Naive thymus-derived CD4-positive, alpha-beta T cell (primary cell): ENCODE results near the gene OSGIN1. TPM values are rescaled to one million over a fixed set of nuclear protein-coding genes. Genes with fewer than 3 reads are reported as not detected.
A peak's percentile ranks its signal among the peaks of the same experiment; 100 is the strongest.

ENCODE experiments used
- ATAC-seq: fragments of 150-1000 bp; cut with Tn5 transposase; 2 replicates; pipeline ENCODE4 v1.10.0; 2021; ENCODE audit warnings: mild to moderate bottlenecking, moderate library complexity
- CTCF ChIA-PET: fragments of 350-600 bp; sonication (Branson Sonifier 250); formaldehyde crosslinking; loops from one replicate; lab custom pipeline; 2021; ENCODE audit warnings: antibody characterized with exemption; lab: Charles Lee
- POLR2A ChIA-PET: fragments of 350-600 bp; sonication (Branson Sonifier 250); formaldehyde crosslinking; loops from one replicate; lab custom pipeline; 2021; ENCODE audit warnings: antibody characterized with exemption, inconsistent platforms; lab: Charles Lee
- DNase-seq, 9 donors: peaks; one replicate each; pipeline versions ENCODE4 v3.0.0 to v3.0.0-alpha.2; 2020 to 2022; ENCODE audit warnings: mixed read lengths in 1 of 9
- H3K27ac ChIP-seq: one replicate; pipeline ENCODE4 v1.7.0; 2013; ENCODE audit warnings: mild to moderate bottlenecking, low read depth, low read length, moderate library complexity
- H3K27me3 ChIP-seq, 2 donors: one replicate each; pipeline ENCODE4 v1.7.0; 2013; ENCODE audit warnings: low read length in 2 of 2, mild to moderate bottlenecking in 2 of 2, moderate library complexity in 2 of 2; ENCODE audit not compliant: control insufficient read depth in 2 of 2, insufficient read depth in 2 of 2
- H3K36me3 ChIP-seq, 3 experiments: 1 replicate in 2 of 3; 2 replicates in 1 of 3; pipeline ENCODE4 v1.7.0; 2013; ENCODE audit warnings: low read length in 3 of 3, mild to moderate bottlenecking in 3 of 3, moderate library complexity in 1 of 3; ENCODE audit not compliant: insufficient read depth in 3 of 3, control insufficient read depth in 2 of 3
- H3K4me1 ChIP-seq, 2 donors: one replicate each; pipeline ENCODE4 v1.7.0; 2013; ENCODE audit warnings: low read length in 2 of 2, mild to moderate bottlenecking in 2 of 2, moderate library complexity in 1 of 2; ENCODE audit not compliant: control insufficient read depth in 2 of 2, insufficient read depth in 2 of 2
- H3K4me3 ChIP-seq: 2 replicates; pipeline ENCODE4 v1.7.0; 2013; ENCODE audit warnings: mild to moderate bottlenecking, low read length
- H3K9me3 ChIP-seq, 3 experiments: 1 replicate in 2 of 3; 2 replicates in 1 of 3; pipeline ENCODE4 v1.7.0; 2013; ENCODE audit warnings: low read length in 3 of 3; ENCODE audit not compliant: control insufficient read depth in 2 of 3
- H3K27ac Mint-ChIP-seq, 9 donors: one replicate each; pipeline ENCODE4 v1.8.0; 2020 to 2022; ENCODE audit warnings: mixed read lengths in 9 of 9, mild to moderate bottlenecking in 8 of 9, moderate library complexity in 5 of 9, inconsistent platforms in 2 of 9
- H3K27me3 Mint-ChIP-seq, 5 donors: one replicate each; pipeline ENCODE4 v1.8.0; 2021 to 2022; ENCODE audit warnings: mixed read lengths in 5 of 5, mild to moderate bottlenecking in 1 of 5
- H3K36me3 Mint-ChIP-seq, 5 donors: one replicate each; pipeline ENCODE4 v1.8.0; 2020 to 2022; ENCODE audit warnings: mixed read lengths in 5 of 5, mild to moderate bottlenecking in 3 of 5, inconsistent platforms in 1 of 5
- H3K4me1 Mint-ChIP-seq, 7 donors: one replicate each; pipeline ENCODE4 v1.8.0; 2020 to 2022; ENCODE audit warnings: mixed read lengths in 7 of 7, mild to moderate bottlenecking in 3 of 7, inconsistent platforms in 1 of 7
- H3K4me3 Mint-ChIP-seq, 10 donors: one replicate each; pipeline ENCODE4 v1.8.0; 2020 to 2022; ENCODE audit warnings: mild to moderate bottlenecking in 10 of 10, mixed read lengths in 10 of 10, moderate library complexity in 6 of 10, inconsistent platforms in 2 of 10
- H3K9me3 Mint-ChIP-seq, 11 donors: one replicate each; pipeline ENCODE4 v1.8.0; 2020 to 2022; ENCODE audit warnings: mixed read lengths in 11 of 11, mild to moderate bottlenecking in 4 of 11, inconsistent platforms in 1 of 11, moderate library complexity in 1 of 11
- intact Hi-C, 2 donors: fragments of 100-400 bp; cut with micrococcal nuclease; formaldehyde crosslinking; loops; one replicate each; pipeline ENCODE4 v1.15.1; 2023
- polyA plus RNA-seq, 2 donors: library from polyadenylated mRNA; unstranded; fragments of 300-500 nt; fragmentation: Illumina TruSeq; gene quantifications; one replicate each; pipeline ENCODE4 v1.2.3, GENCODE V29; 2021
- total RNA-seq, 6 experiments: library from RNA in 5 of 6; stranded (reverse) in 5 of 6; gene quantifications; 1 replicate in 5 of 6; 2 replicates in 1 of 6; pipeline ENCODE4 v1.2.3 and lab custom pipeline; 2021 to 2026

Gene OSGIN1
- total and polyA plus RNA-seq, 7 experiments from 2014 or later: 0.34 to 8.4 (median 1.1) TPM; not detected in 1

DNA sequence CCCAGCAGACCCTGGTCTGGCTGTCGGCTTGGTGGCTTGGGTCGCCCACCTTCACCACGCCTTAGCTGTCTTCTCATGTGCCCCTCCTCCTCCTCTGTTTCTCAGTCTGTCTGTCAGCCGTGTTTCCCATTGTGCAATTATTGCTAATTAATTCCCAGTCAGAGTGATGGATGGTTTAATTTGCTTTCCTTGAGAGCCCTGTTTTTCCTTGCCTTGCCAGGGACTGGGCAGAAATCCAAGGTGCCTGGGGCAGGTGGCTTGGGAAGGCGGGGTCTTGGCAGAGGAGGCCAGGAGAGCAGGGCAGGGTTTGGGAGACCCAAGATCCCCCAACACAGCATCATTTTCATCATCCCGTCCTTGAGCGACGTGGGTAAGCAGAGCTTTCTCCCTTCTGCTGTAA, 36.3 kb downstream of the OSGIN1 start:
- H3K27me3 Mint-ChIP-seq: peaks cover 17 to 60% (median 46%) of the 10 kb centered on the region in 5 donors
- H3K27me3 ChIP-seq: no peaks in the 10 kb centered on the region

GRCh38 chr16:83990492-83990891, 37.5 kb downstream of the OSGIN1 start:
- peaks cover 0 to 2% (median 0%) of the 10 kb centered on the region in 7 donors for H3K4me1 Mint-ChIP-seq
- peaks cover 0 to 6% (median 0%) of the 10 kb centered on the region in 11 donors for H3K9me3 Mint-ChIP-seq
- Histone ChIP-seq H3K9me3 (no peaks in the 10 kb centered on the region), H3K27ac (no peak overlapping the region), H3K4me3 (no peak overlapping the region), H3K27me3 (no peaks in the 10 kb centered on the region), H3K36me3 (no peaks in the 10 kb centered on the region), H3K4me1 (no peaks in the 10 kb centered on the region)
- H3K36me3 Mint-ChIP-seq: no peaks in the 10 kb centered on the region
- ChIA-PET POLR2A (no interaction called here), CTCF (no interaction called here)
- H3K4me3 Mint-ChIP-seq: no peak overlapping the region
- peaks cover 19 to 71% (median 55%) of the 10 kb centered on the region in 5 donors for H3K27me3 Mint-ChIP-seq
- ATAC-seq: no peak
- H3K27ac Mint-ChIP-seq: no peak overlapping the region
- intact Hi-C loops: no loop called here
- no peak for DNase-seq

More for the DNA sequence above, 36.3 kb downstream of the OSGIN1 start:
- POLR2A ChIA-PET: no interaction called here
- no peak overlapping the region for H3K4me3 Mint-ChIP-seq
- Histone ChIP-seq H3K9me3 (no peaks in the 10 kb centered on the region), H3K27ac (no peak overlapping the region), H3K36me3 (no peaks in the 10 kb centered on the region), H3K4me1 (no peaks in the 10 kb centered on the region), H3K4me3 (no peak overlapping the region)
- no peaks in the 10 kb centered on the region for H3K36me3 Mint-ChIP-seq
- CTCF ChIA-PET: no interaction called here
- no peak overlapping the region for H3K27ac Mint-ChIP-seq
- H3K4me1 Mint-ChIP-seq: peaks cover 0 to 1% (median 0%) of the 10 kb centered on the region in 7 donors
- peaks cover 0 to 6% (median 0%) of the 10 kb centered on the region in 11 donors for H3K9me3 Mint-ChIP-seq
- ATAC-seq: no peak
- intact Hi-C loops: no loop called here
- no peak for DNase-seq

GRCh38 chr16:83992624-83993023, 39.6 kb downstream of the OSGIN1 start:
- Histone ChIP-seq H3K27me3 (no peaks in the 10 kb centered on the region), H3K9me3 (no peaks in the 10 kb centered on the region), H3K27ac (no peak overlapping the region), H3K36me3 (no peaks in the 10 kb centered on the region), H3K4me1 (no peaks in the 10 kb centered on the region), H3K4me3 (no peak overlapping the region)
- intact Hi-C loops: no loop called here
- Mint-ChIP-seq H3K4me3 (no peak overlapping the region), H3K27me3 (peaks cover 20 to 75% (median 59%) of the 10 kb centered on the region in 5 donors), H3K36me3 (no peaks in the 10 kb centered on the region), H3K4me1 (peaks cover 0 to 4% (median 0%) of the 10 kb centered on the region in 7 donors), H3K9me3 (peaks cover 0 to 6% (median 0%) of the 10 kb centered on the region in 11 donors), H3K27ac (no peak overlapping the region)
- ChIA-PET POLR2A (no interaction called here), CTCF (no interaction called here)
- DNase-seq: no peak
- ATAC-seq: no peak

GRCh38 chr16:83994087-83994486, 41.0 kb downstream of the OSGIN1 start:
- Histone ChIP-seq H3K4me3 (no peak overlapping the region), H3K36me3 (no peaks in the 10 kb centered on the region), H3K27me3 (no peaks in the 10 kb centered on the region), H3K27ac (no peak overlapping the region), H3K9me3 (no peaks in the 10 kb centered on the region), H3K4me1 (no peaks in the 10 kb centered on the region)
- H3K36me3 Mint-ChIP-seq: no peaks in the 10 kb centered on the region
- intact Hi-C loops: no loop called here
- no peak for DNase-seq
- peaks cover 0 to 4% (median 0%) of the 10 kb centered on the region in 7 donors for H3K4me1 Mint-ChIP-seq
- H3K4me3 Mint-ChIP-seq: no peak overlapping the region
- peak; percentile 59 for ATAC-seq
- no peak overlapping the region for H3K27ac Mint-ChIP-seq
- ChIA-PET POLR2A (no interaction called here), CTCF (interaction anchor here (0.5 kb wide), 1 partner anchor 66 kb away, joined by 3 read pairs; no protein-coding TSS in a partner anchor)
- H3K9me3 Mint-ChIP-seq: peaks cover 0 to 6% (median 0%) of the 10 kb centered on the region in 11 donors
- peaks cover 8 to 77% (median 59%) of the 10 kb centered on the region in 5 donors for H3K27me3 Mint-ChIP-seq

- Mint-ChIP-seq H3K4me3 (no peak overlapping the region), H3K9me3 (peaks cover 0 to 4% (median 0%) of the 10 kb centered on the region in 11 donors), H3K4me1 (peaks cover 0 to 4% (median 0%) of the 10 kb centered on the region in 7 donors), H3K36me3 (no peaks in the 10 kb centered on the region), H3K27ac (no peak overlapping the region), H3K27me3 (peaks cover 7 to 77% (median 55%) of the 10 kb centered on the region in 5 donors)
- Histone ChIP-seq H3K27me3 (no peaks in the 10 kb centered on the region), H3K4me1 (no peaks in the 10 kb centered on the region), H3K27ac (no peak overlapping the region), H3K4me3 (no peak overlapping the region), H3K9me3 (no peaks in the 10 kb centered on the region), H3K36me3 (no peaks in the 10 kb centered on the region)
- DNase-seq (no peak), ATAC-seq (peak; percentile 24)
- POLR2A ChIA-PET: no interaction called here
- intact Hi-C loops: no loop called here
- CTCF ChIA-PET: no interaction called here
Observed at GRCh38 chr16:83994703-83995102, 41.7 kb downstream of the OSGIN1 start.

DNA sequence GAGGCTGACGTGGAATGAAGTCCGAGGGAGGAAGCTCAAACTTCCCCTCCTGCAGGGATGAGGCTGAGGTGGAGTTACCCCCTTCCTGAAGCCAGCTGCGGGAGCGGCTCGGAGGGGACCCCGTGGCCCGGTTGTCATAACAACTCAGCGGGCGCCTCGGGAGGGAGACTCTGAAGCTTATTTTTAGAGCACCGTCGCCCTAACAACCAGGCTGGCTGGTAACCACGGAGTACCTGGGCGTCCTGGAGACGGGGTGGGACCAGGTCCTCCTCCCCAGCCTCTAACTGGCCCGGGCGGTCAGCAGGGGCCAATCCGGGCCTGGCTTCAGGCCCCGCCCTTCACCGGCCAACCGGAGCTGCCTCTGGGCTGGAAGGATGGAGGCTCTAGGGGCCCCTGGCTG, 42.7 kb downstream of the OSGIN1 start:
- peaks cover 0 to 4% (median 0%) of the 10 kb centered on the region in 11 donors for H3K9me3 Mint-ChIP-seq
- Histone ChIP-seq H3K9me3 (no peaks in the 10 kb centered on the region), H3K36me3 (no peaks in the 10 kb centered on the region), H3K27ac (no peak overlapping the region), H3K4me1 (no peaks in the 10 kb centered on the region), H3K27me3 (no peaks in the 10 kb centered on the region), H3K4me3 (no peak overlapping the region)
- no peak for DNase-seq
- CTCF ChIA-PET: no interaction called here
- H3K4me3 Mint-ChIP-seq: peak overlapping the region in 1 of 10 donors; percentile 32
- H3K27ac Mint-ChIP-seq: no peak overlapping the region
- no peaks in the 10 kb centered on the region for H3K36me3 Mint-ChIP-seq
- POLR2A ChIA-PET: no interaction called here
- peaks cover 0 to 4% (median 0%) of the 10 kb centered on the region in 7 donors for H3K4me1 Mint-ChIP-seq
- no peak for ATAC-seq
- intact Hi-C loops: no loop called here
- H3K27me3 Mint-ChIP-seq: peaks cover 3 to 69% (median 44%) of the 10 kb centered on the region in 5 donors
